K562 (cell line): ENCODE data around the gene COPS6. TPM values are rescaled to one million over a fixed set of nuclear protein-coding genes. Genes with fewer than 3 reads are reported as not detected.

Source experiments
- CC2D1A ChIP-seq: fragments of 450-650 bp; IDR thresholded peaks from 2 replicates; pipeline ENCODE4 v1.6.1; 2017; ENCODE audit warnings: mild to moderate bottlenecking
- KLF16 ChIP-seq: IDR thresholded peaks from 2 replicates; pipeline ENCODE4 v1.6.1; 2016; ENCODE audit warnings: antibody characterized with exemption
- ZNF41 ChIP-seq: fragments of 250-450 bp; sonication (Bioruptor Pico); conservative IDR thresholded peaks from 2 replicates; pipeline ENCODE4 v1.4.0; 2020; ENCODE audit warnings: mild to moderate bottlenecking
- polyA plus RNA-seq, 8 experiments: library from polyadenylated mRNA; depleted of rRNA in 4 of 8; stranded (reverse) in 5 of 8; unstranded in 3 of 8; fragments of >200 nt; fragmentation: Nextera tagmentation in 2 of 8; fragmentation: Illumina TruSeq in 1 of 8; extraction: Ambion mirVana in 2 of 8; extraction: Trizol in 1 of 8; gene quantifications; 2 replicates each; pipeline versions ENCODE4 v1.2.1 to v1.2.3, GENCODE V29; 2011 to 2014; ENCODE audit warnings: inconsistent platforms in 1 of 8, missing spikeins in 1 of 8
- total RNA-seq, 7 experiments: library from RNA; depleted of rRNA in 6 of 7; stranded (reverse); fragments of >200 nt in 6 of 7; fragmentation: Illumina TruSeq in 2 of 7; extraction: Trizol in 2 of 7; gene quantifications; 2 replicates each; pipeline versions ENCODE4 v1.2.1 to v1.2.3, GENCODE V29; 2011 to 2021; ENCODE audit warnings: low replicate concordance in 1 of 7
- TF ChIP-seq, protein P1 (sequence below), 2 experiments: fragments of 450-650 bp in 1 of 2; sonication (generic) in 1 of 2; formaldehyde crosslinking; conservative IDR thresholded peaks; 2 replicates each; pipeline versions ENCODE4 v1.4.0 to v1.8.1; 2020 to 2022; ENCODE audit warnings: mild to moderate bottlenecking in 1 of 2, missing genetic modification reagents in 1 of 2
- TF ChIP-seq, protein P2 (sequence below): fragments of 200-600 bp; sonication (generic); IDR thresholded peaks from one replicate; pipeline ENCODE4 v1.6.1; 2012; ENCODE audit warnings: mild to moderate bottlenecking, low read depth, low read length, inconsistent platforms
- TF ChIP-seq, protein P3 (sequence below): sonication (generic); formaldehyde crosslinking; IDR thresholded peaks from 2 replicates; pipeline ENCODE4 v1.8.1; 2023; ENCODE audit warnings: mild to moderate bottlenecking, missing genetic modification reagents
- TF ChIP-seq, protein P4 (sequence below): sonication (generic); formaldehyde crosslinking; IDR thresholded peaks from 2 replicates; pipeline ENCODE4 v1.8.1; 2022; ENCODE audit warnings: missing genetic modification reagents
- TF ChIP-seq, protein P5 (sequence below): fragments of 450-650 bp; IDR thresholded peaks from 2 replicates; pipeline ENCODE4 v1.6.1; 2016; ENCODE audit warnings: borderline replicate concordance

COPS6 gene
- total and polyA plus RNA-seq, 9 of the 15 experiments (the other 6 are each of a cell fraction or from before 2014, with no cell fraction given): 63.0 to 331 (median 168) TPM

DNA sequence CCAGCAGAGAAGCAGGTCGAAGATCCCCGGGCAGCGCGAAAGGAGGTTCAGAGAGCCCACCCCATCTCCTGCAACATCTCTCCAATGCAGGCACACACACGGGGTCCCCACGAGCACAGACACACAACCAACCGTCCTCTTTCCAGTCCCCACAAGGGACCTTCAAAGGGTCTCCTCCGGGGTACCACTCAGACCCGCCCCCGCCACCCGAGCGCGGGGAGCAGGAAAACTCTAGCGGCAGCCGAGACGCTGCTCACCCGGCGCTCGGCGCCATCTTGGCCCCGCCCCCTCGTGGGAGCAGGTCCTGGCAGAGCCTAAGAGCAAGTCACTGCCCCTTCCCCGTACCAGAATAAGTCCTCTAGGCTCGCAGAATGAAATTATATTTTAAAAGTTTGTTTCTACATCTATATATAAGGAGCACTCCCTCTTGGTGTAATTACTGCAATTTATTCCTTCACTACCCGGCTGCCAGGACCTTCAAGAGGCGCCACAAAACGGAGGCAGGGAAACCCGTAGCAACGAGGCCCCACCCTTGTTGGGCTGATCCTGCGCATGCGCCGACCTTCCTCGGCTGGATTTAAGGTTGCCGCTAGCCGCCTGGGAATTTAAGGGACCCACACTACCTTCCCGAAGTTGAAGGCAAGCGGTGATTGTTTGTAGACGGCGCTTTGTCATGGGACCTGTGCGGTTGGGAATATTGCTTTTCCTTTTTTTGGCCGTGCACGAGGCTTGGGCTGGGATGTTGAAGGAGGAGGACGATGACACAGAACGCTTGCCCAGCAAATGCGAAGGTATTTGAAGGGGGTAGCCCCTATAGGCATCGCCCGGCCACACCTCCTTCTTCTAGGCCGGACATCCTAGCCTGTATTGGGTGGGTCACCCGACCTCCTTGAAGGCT, 30.6 kb downstream of the COPS6 start, which contains the start of the genes CNPY4 and TAF6 (continued):
- no peak for TF ChIP-seq KLF16
- TF ChIP-seq, protein P1, sequence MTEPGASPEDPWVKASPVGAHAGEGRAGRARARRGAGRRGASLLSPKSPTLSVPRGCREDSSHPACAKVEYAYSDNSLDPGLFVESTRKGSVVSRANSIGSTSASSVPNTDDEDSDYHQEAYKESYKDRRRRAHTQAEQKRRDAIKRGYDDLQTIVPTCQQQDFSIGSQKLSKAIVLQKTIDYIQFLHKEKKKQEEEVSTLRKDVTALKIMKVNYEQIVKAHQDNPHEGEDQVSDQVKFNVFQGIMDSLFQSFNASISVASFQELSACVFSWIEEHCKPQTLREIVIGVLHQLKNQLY (CRISPR knock-in tag; conservative IDR thresholded peaks at IDR 0.05): peak in 1 of 2 experiments; percentile 88; a peak in 2 of 4 replicates
- TF ChIP-seq ZNF41 (CRISPR knock-in tag): no peak
- TF ChIP-seq, protein P2, sequence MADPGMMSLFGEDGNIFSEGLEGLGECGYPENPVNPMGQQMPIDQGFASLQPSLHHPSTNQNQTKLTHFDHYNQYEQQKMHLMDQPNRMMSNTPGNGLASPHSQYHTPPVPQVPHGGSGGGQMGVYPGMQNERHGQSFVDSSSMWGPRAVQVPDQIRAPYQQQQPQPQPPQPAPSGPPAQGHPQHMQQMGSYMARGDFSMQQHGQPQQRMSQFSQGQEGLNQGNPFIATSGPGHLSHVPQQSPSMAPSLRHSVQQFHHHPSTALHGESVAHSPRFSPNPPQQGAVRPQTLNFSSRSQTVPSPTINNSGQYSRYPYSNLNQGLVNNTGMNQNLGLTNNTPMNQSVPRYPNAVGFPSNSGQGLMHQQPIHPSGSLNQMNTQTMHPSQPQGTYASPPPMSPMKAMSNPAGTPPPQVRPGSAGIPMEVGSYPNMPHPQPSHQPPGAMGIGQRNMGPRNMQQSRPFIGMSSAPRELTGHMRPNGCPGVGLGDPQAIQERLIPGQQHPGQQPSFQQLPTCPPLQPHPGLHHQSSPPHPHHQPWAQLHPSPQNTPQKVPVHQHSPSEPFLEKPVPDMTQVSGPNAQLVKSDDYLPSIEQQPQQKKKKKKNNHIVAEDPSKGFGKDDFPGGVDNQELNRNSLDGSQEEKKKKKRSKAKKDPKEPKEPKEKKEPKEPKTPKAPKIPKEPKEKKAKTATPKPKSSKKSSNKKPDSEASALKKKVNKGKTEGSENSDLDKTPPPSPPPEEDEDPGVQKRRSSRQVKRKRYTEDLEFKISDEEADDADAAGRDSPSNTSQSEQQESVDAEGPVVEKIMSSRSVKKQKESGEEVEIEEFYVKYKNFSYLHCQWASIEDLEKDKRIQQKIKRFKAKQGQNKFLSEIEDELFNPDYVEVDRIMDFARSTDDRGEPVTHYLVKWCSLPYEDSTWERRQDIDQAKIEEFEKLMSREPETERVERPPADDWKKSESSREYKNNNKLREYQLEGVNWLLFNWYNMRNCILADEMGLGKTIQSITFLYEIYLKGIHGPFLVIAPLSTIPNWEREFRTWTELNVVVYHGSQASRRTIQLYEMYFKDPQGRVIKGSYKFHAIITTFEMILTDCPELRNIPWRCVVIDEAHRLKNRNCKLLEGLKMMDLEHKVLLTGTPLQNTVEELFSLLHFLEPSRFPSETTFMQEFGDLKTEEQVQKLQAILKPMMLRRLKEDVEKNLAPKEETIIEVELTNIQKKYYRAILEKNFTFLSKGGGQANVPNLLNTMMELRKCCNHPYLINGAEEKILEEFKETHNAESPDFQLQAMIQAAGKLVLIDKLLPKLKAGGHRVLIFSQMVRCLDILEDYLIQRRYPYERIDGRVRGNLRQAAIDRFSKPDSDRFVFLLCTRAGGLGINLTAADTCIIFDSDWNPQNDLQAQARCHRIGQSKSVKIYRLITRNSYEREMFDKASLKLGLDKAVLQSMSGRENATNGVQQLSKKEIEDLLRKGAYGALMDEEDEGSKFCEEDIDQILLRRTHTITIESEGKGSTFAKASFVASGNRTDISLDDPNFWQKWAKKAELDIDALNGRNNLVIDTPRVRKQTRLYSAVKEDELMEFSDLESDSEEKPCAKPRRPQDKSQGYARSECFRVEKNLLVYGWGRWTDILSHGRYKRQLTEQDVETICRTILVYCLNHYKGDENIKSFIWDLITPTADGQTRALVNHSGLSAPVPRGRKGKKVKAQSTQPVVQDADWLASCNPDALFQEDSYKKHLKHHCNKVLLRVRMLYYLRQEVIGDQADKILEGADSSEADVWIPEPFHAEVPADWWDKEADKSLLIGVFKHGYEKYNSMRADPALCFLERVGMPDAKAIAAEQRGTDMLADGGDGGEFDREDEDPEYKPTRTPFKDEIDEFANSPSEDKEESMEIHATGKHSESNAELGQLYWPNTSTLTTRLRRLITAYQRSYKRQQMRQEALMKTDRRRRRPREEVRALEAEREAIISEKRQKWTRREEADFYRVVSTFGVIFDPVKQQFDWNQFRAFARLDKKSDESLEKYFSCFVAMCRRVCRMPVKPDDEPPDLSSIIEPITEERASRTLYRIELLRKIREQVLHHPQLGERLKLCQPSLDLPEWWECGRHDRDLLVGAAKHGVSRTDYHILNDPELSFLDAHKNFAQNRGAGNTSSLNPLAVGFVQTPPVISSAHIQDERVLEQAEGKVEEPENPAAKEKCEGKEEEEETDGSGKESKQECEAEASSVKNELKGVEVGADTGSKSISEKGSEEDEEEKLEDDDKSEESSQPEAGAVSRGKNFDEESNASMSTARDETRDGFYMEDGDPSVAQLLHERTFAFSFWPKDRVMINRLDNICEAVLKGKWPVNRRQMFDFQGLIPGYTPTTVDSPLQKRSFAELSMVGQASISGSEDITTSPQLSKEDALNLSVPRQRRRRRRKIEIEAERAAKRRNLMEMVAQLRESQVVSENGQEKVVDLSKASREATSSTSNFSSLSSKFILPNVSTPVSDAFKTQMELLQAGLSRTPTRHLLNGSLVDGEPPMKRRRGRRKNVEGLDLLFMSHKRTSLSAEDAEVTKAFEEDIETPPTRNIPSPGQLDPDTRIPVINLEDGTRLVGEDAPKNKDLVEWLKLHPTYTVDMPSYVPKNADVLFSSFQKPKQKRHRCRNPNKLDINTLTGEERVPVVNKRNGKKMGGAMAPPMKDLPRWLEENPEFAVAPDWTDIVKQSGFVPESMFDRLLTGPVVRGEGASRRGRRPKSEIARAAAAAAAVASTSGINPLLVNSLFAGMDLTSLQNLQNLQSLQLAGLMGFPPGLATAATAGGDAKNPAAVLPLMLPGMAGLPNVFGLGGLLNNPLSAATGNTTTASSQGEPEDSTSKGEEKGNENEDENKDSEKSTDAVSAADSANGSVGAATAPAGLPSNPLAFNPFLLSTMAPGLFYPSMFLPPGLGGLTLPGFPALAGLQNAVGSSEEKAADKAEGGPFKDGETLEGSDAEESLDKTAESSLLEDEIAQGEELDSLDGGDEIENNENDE: no peak
- TF ChIP-seq, protein P3, sequence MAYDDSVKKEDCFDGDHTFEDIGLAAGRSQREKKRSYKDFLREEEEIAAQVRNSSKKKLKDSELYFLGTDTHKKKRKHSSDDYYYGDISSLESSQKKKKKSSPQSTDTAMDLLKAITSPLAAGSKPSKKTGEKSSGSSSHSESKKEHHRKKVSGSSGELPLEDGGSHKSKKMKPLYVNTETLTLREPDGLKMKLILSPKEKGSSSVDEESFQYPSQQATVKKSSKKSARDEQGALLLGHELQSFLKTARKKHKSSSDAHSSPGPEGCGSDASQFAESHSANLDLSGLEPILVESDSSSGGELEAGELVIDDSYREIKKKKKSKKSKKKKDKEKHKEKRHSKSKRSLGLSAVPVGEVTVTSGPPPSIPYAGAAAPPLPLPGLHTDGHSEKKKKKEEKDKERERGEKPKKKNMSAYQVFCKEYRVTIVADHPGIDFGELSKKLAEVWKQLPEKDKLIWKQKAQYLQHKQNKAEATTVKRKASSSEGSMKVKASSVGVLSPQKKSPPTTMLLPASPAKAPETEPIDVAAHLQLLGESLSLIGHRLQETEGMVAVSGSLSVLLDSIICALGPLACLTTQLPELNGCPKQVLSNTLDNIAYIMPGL (CRISPR knock-in tag): peak; percentile 72; the same call in 1 of the 2 replicates
- TF ChIP-seq, protein P4, sequence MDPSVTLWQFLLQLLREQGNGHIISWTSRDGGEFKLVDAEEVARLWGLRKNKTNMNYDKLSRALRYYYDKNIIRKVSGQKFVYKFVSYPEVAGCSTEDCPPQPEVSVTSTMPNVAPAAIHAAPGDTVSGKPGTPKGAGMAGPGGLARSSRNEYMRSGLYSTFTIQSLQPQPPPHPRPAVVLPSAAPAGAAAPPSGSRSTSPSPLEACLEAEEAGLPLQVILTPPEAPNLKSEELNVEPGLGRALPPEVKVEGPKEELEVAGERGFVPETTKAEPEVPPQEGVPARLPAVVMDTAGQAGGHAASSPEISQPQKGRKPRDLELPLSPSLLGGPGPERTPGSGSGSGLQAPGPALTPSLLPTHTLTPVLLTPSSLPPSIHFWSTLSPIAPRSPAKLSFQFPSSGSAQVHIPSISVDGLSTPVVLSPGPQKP (CRISPR knock-in tag): no peak
- TF ChIP-seq CC2D1A: no peak; the same call in 1 of the 2 replicates
- TF ChIP-seq, protein P5, sequence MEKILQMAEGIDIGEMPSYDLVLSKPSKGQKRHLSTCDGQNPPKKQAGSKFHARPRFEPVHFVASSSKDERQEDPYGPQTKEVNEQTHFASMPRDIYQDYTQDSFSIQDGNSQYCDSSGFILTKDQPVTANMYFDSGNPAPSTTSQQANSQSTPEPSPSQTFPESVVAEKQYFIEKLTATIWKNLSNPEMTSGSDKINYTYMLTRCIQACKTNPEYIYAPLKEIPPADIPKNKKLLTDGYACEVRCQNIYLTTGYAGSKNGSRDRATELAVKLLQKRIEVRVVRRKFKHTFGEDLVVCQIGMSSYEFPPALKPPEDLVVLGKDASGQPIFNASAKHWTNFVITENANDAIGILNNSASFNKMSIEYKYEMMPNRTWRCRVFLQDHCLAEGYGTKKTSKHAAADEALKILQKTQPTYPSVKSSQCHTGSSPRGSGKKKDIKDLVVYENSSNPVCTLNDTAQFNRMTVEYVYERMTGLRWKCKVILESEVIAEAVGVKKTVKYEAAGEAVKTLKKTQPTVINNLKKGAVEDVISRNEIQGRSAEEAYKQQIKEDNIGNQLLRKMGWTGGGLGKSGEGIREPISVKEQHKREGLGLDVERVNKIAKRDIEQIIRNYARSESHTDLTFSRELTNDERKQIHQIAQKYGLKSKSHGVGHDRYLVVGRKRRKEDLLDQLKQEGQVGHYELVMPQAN: peak; percentile 85
